CD1c-positive myeloid dendritic cell (primary cell): ENCODE data around the gene CDKN2AIP.

Experiments
- DNase-seq: peaks from one replicate; pipeline ENCODE4 v3.0.0-alpha.2; 2016; ENCODE audit errors: extremely low spot score

Gene CDKN2AIP

DNA sequence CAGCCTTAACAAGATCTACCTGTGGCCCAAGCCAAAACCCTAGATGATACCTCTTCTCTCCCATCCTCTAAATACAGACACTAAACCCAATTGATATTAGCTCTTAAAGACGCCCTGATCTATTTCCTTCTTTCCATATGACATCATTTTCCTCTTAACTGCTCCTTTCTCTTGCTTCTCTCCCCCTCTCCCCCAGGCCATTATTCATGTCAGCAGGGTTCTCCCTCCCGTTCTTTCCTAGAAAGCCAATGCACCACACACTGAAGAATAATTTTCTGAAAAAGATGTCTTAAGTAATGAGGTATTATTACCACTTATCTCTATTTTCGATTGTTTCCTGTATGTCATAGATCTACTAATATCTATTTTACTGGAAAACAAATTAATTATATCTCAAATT lies 50.7 kb downstream of the CDKN2AIP start:
- DNase-seq: no peak
